Skin epidermis (tissue), 12 donors: ENCODE results near the gene MAD1L1.

Experiments used
- H3K27ac ChIP-seq, 21 experiments: fragments of 200-600 bp; sonication (generic) in 11 of 21; one replicate each; pipeline ENCODE4 v1.5.0; 2020; ENCODE audit warnings: mild to moderate bottlenecking in 3 of 21, inconsistent platforms in 2 of 21, moderate library complexity in 2 of 21
- H3K4me3 ChIP-seq, 7 experiments: fragments of 200-600 bp; sonication (generic) in 2 of 7; one replicate each; pipeline ENCODE4 v1.5.0; 2020; ENCODE audit warnings: inconsistent platforms in 2 of 7, mild to moderate bottlenecking in 2 of 7, moderate library complexity in 1 of 7

Gene MAD1L1

GRCh38 chr7:2149672-2150444 lies 82.9 kb downstream of the MAD1L1 start:
- no peak overlapping the region for H3K27ac ChIP-seq
- no peak overlapping the region for H3K4me3 ChIP-seq

GRCh38 chr7:2148814-2149213 lies 83.9 kb downstream of the MAD1L1 start:
- Histone ChIP-seq H3K4me3 (no peak overlapping the region), H3K27ac (no peak overlapping the region)

- Histone ChIP-seq H3K27ac (no peak overlapping the region), H3K4me3 (no peak overlapping the region)
Observed at GRCh38 chr7:2148189-2148588, 84.6 kb downstream of the MAD1L1 start.

GRCh38 chr7:2146676-2147472 lies 85.9 kb downstream of the MAD1L1 start:
- no peak overlapping the region for H3K4me3 ChIP-seq
- H3K27ac ChIP-seq, result no peak overlapping the region

- no peak overlapping the region for H3K27ac ChIP-seq
- H3K4me3 ChIP-seq, result no peak overlapping the region
Observed at GRCh38 chr7:2145835-2146580, 86.7 kb downstream of the MAD1L1 start.

GRCh38 chr7:2144926-2145325 lies 87.8 kb downstream of the MAD1L1 start:
- H3K4me3 ChIP-seq, result no peak overlapping the region

GRCh38 chr7:2143981-2144595 lies 88.7 kb downstream of the MAD1L1 start:
- no peak overlapping the region for H3K4me3 ChIP-seq

More at GRCh38 chr7:2144926-2145325, 87.8 kb downstream of the MAD1L1 start:
- no peak overlapping the region for H3K27ac ChIP-seq

GRCh38 chr7:2143450-2143849 lies 89.3 kb downstream of the MAD1L1 start:
- Histone ChIP-seq H3K4me3 (no peak overlapping the region), H3K27ac (no peak overlapping the region)

More at GRCh38 chr7:2143981-2144595, 88.7 kb downstream of the MAD1L1 start:
- H3K27ac ChIP-seq, result no peak overlapping the region

- H3K4me3 ChIP-seq, result no peak overlapping the region
Observed at GRCh38 chr7:2142386-2142785, 90.4 kb downstream of the MAD1L1 start.

GRCh38 chr7:2141651-2142050 lies 91.1 kb downstream of the MAD1L1 start:
- Histone ChIP-seq H3K27ac (no peak overlapping the region), H3K4me3 (no peak overlapping the region)

More at GRCh38 chr7:2142386-2142785, 90.4 kb downstream of the MAD1L1 start:
- H3K27ac ChIP-seq, result no peak overlapping the region

- no peak overlapping the region for H3K4me3 ChIP-seq
Observed at GRCh38 chr7:2141021-2141410, 91.7 kb downstream of the MAD1L1 start.

GRCh38 chr7:2140216-2141020 lies 92.3 kb downstream of the MAD1L1 start:
- H3K4me3 ChIP-seq, result no peak overlapping the region
- H3K27ac ChIP-seq, result no peak overlapping the region

More at GRCh38 chr7:2141021-2141410, 91.7 kb downstream of the MAD1L1 start:
- no peak overlapping the region for H3K27ac ChIP-seq

GRCh38 chr7:2139004-2139699 lies 93.6 kb downstream of the MAD1L1 start:
- Histone ChIP-seq H3K27ac (no peak overlapping the region), H3K4me3 (no peak overlapping the region)

- Histone ChIP-seq H3K27ac (peak overlapping the region in 2 of 21 experiments; percentile 16 to 44), H3K4me3 (no peak overlapping the region)
Observed at GRCh38 chr7:2138146-2138765, 94.5 kb downstream of the MAD1L1 start.

- Histone ChIP-seq H3K4me3 (no peak overlapping the region), H3K27ac (no peak overlapping the region)
Observed at GRCh38 chr7:2134740-2135139, 98.0 kb downstream of the MAD1L1 start.

GRCh38 chr7:2132243-2132642 lies 100.5 kb downstream of the MAD1L1 start:
- Histone ChIP-seq H3K27ac (no peak overlapping the region), H3K4me3 (no peak overlapping the region)

GRCh38 chr7:2131800-2132199 lies 100.9 kb downstream of the MAD1L1 start:
- Histone ChIP-seq H3K27ac (no peak overlapping the region), H3K4me3 (no peak overlapping the region)

- no peak overlapping the region for H3K4me3 ChIP-seq
- H3K27ac ChIP-seq, result no peak overlapping the region
Observed at GRCh38 chr7:2131341-2131740, 101.4 kb downstream of the MAD1L1 start.
